Measurements from ENCODE around the gene NWD2. TPM values are rescaled to one million over a fixed set of nuclear protein-coding genes. Genes with fewer than 3 reads are reported as not detected.
A peak's percentile ranks its signal among the peaks of the same experiment; 100 is the strongest.

The NWD2 gene
- total and polyA plus RNA-seq, 2 donors (not counting 1 experiment from before 2014, with no cell fraction given): not detected

DNA sequence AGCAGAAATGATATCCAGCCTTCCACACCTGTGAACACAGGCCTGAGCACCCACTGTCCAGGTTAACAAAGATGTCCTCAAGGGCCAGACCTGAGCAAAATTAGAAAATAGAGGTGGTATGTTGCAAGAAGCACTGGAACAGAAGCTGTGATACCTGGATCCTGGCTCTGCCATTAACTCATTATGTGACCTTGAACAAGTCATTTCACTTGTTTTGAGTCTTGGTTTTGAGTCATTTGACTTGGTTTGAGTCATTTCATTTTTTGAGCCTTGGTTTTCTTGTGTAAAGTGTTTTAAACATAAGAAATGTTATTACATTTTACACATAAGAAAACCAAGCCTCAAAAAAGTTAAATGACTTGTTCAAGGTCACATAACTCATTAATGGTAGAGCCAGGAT lies 2.9 kb upstream of the NWD2 start:
- TF ChIP-seq, protein P1, sequence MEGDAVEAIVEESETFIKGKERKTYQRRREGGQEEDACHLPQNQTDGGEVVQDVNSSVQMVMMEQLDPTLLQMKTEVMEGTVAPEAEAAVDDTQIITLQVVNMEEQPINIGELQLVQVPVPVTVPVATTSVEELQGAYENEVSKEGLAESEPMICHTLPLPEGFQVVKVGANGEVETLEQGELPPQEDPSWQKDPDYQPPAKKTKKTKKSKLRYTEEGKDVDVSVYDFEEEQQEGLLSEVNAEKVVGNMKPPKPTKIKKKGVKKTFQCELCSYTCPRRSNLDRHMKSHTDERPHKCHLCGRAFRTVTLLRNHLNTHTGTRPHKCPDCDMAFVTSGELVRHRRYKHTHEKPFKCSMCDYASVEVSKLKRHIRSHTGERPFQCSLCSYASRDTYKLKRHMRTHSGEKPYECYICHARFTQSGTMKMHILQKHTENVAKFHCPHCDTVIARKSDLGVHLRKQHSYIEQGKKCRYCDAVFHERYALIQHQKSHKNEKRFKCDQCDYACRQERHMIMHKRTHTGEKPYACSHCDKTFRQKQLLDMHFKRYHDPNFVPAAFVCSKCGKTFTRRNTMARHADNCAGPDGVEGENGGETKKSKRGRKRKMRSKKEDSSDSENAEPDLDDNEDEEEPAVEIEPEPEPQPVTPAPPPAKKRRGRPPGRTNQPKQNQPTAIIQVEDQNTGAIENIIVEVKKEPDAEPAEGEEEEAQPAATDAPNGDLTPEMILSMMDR (conservative IDR thresholded peaks at IDR 0.05 in 1 of 2, IDR thresholded peaks at IDR 0.05 in 1 of 2; ENCODE audit: low read depth in 1 of 2, low read length in 2 of 2): no peak
- TF ChIP-seq EZH2 (IDR thresholded peaks at IDR 0.05; ENCODE audit: low read length, missing control alignments): no peak
- no peak overlapping the region for H2AFZ ChIP-seq (ENCODE audit: low read length)
- H3K4me1 ChIP-seq (ENCODE audit: control insufficient read depth, extremely low read depth, insufficient read depth, low read length): no peaks in the 10 kb centered on the region
- H4K20me1 ChIP-seq (ENCODE audit: control insufficient read depth, extremely low read depth, insufficient read depth, low read length): no peaks in the 10 kb centered on the region
- H3K27me3 ChIP-seq (ENCODE audit: control insufficient read depth, insufficient read depth, low read length): no peaks in the 10 kb centered on the region
- H3K9ac ChIP-seq (ENCODE audit: insufficient read depth, low read length): no peak overlapping the region
- no peaks in the 10 kb centered on the region for H3K79me2 ChIP-seq (ENCODE audit: control insufficient read depth, insufficient read depth, low read length)
- no peaks in the 10 kb centered on the region for H3K36me3 ChIP-seq (ENCODE audit: control insufficient read depth, insufficient read depth, low read length)
- no peaks in the 10 kb centered on the region for H3K9me3 ChIP-seq (ENCODE audit: control insufficient read depth, insufficient read depth, low read depth, low read length)
- H3K4me3 ChIP-seq (replicated peaks in 1 of 4; ENCODE audit: control extremely low read depth in 1 of 4, insufficient read depth in 1 of 4, low read depth in 3 of 4, low read length in 4 of 4): no peak overlapping the region
- DNase-seq (ENCODE audit: low read depth in 2 of 2): no peak
- no peak overlapping the region for H3K4me2 ChIP-seq (ENCODE audit: extremely low read depth, insufficient read depth, low read length)
- no peak overlapping the region for H3K27ac ChIP-seq (ENCODE audit: insufficient read depth, low read length)

DNA sequence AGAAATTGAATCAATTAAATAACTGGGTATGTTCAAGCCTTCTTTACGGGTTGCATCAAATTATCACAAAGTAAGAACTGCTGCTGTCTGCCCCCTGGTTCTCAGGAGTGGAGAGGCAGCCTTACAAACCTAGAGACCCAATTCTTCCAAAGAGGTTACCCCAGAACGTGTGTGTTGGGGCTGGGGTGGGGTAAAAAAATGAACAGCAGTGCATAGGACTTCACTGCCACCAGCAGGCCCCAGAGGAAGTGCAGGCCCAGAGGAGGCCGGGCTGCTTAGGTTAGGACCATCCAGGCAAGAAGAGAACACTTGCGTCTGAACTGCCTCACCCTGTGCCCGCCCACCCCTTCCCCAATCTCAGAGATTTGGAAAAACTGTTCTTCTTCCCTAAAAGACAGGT lies 1.5 kb upstream of the NWD2 start:
- no peaks in the 10 kb centered on the region for H3K27me3 ChIP-seq (ENCODE audit: control insufficient read depth, insufficient read depth, low read length)
- no peaks in the 10 kb centered on the region for H3K9me3 ChIP-seq (ENCODE audit: control insufficient read depth, insufficient read depth, low read depth, low read length)
- H3K9ac ChIP-seq (ENCODE audit: insufficient read depth, low read length): no peak overlapping the region
- H3K36me3 ChIP-seq (ENCODE audit: control insufficient read depth, insufficient read depth, low read length): no peaks in the 10 kb centered on the region
- H3K4me2 ChIP-seq (ENCODE audit: extremely low read depth, insufficient read depth, low read length): no peak overlapping the region
- no peaks in the 10 kb centered on the region for H4K20me1 ChIP-seq (ENCODE audit: control insufficient read depth, extremely low read depth, insufficient read depth, low read length)
- no peaks in the 10 kb centered on the region for H3K79me2 ChIP-seq (ENCODE audit: control insufficient read depth, insufficient read depth, low read length)
- DNase-seq (ENCODE audit: low read depth in 2 of 2): no peak
- H3K27ac ChIP-seq (ENCODE audit: insufficient read depth, low read length): no peak overlapping the region
- H3K4me3 ChIP-seq (replicated peaks in 1 of 4; ENCODE audit: control extremely low read depth in 1 of 4, insufficient read depth in 1 of 4, low read depth in 3 of 4, low read length in 4 of 4): no peak overlapping the region
- no peaks in the 10 kb centered on the region for H3K4me1 ChIP-seq (ENCODE audit: control insufficient read depth, extremely low read depth, insufficient read depth, low read length)
- no peak for TF ChIP-seq EZH2 (IDR thresholded peaks at IDR 0.05; ENCODE audit: low read length, missing control alignments)
- TF ChIP-seq, protein P1 (conservative IDR thresholded peaks at IDR 0.05 in 1 of 2, IDR thresholded peaks at IDR 0.05 in 1 of 2; ENCODE audit: low read depth in 1 of 2, low read length in 2 of 2): no peak
- no peak overlapping the region for H2AFZ ChIP-seq (ENCODE audit: low read length)

DNA sequence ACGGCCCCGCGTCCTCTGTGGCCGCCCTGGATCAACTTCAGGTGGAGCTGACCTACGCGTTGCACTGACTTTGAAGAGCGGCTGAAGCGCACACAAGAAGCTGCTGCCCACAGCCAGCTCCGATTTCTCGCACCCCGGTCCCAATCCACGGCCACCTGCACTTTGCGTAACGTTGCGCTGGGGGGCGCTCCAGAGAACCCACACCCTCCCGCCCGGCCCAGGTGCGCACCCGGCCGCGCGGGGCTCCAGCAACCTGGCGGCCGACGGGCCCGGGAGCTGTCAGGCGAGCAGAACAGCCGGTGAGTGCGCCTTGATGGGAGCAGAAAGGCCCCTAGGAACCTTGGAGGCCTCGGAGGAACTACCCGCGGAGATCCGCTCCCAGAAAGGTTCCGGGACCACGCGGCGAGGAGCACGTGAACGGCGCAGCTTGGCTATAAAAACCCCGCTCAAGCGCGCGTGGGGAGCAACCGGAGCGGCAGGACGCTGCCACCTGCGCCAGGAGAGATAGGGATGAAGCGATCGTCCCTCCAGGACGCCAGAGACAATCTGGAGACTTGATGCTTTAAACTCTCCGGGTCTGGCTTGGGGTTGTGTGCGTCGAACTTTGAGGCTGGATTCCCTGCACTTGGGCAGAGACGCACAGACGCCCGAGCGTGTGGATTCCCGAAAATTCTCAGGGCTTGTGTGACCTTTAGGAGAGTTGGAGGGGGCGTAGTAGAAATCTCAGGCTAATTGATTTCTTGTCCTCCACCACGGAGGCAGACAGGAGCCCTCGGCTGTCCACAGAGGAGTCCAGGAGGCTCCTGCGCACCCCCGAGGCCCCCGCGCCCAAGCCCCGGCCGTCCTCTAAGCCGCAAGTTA lies 591 bp upstream of the NWD2 start:
- H3K79me2 ChIP-seq (ENCODE audit: control insufficient read depth, insufficient read depth, low read length): no peaks in the 10 kb centered on the region
- H3K27me3 ChIP-seq (ENCODE audit: control insufficient read depth, insufficient read depth, low read length): no peaks in the 10 kb centered on the region
- H2AFZ ChIP-seq (ENCODE audit: low read length): no peak overlapping the region
- no peaks in the 10 kb centered on the region for H3K9me3 ChIP-seq (ENCODE audit: control insufficient read depth, insufficient read depth, low read depth, low read length)
- no peak overlapping the region for H3K4me2 ChIP-seq (ENCODE audit: extremely low read depth, insufficient read depth, low read length)
- H3K4me3 ChIP-seq (replicated peaks in 1 of 4; ENCODE audit: control extremely low read depth in 1 of 4, insufficient read depth in 1 of 4, low read depth in 3 of 4, low read length in 4 of 4): no peak overlapping the region
- no peaks in the 10 kb centered on the region for H3K36me3 ChIP-seq (ENCODE audit: control insufficient read depth, insufficient read depth, low read length)
- no peak overlapping the region for H3K27ac ChIP-seq (ENCODE audit: insufficient read depth, low read length)
- TF ChIP-seq, protein P1 (conservative IDR thresholded peaks at IDR 0.05 in 1 of 2, IDR thresholded peaks at IDR 0.05 in 1 of 2; ENCODE audit: low read depth in 1 of 2, low read length in 2 of 2): no peak
- TF ChIP-seq EZH2 (IDR thresholded peaks at IDR 0.05; ENCODE audit: low read length, missing control alignments): no peak
- no peak overlapping the region for H3K9ac ChIP-seq (ENCODE audit: insufficient read depth, low read length)
- peak in 1 of 2 donors; percentile 0 for DNase-seq (ENCODE audit: low read depth in 2 of 2)
- no peaks in the 10 kb centered on the region for H3K4me1 ChIP-seq (ENCODE audit: control insufficient read depth, extremely low read depth, insufficient read depth, low read length)
- H4K20me1 ChIP-seq (ENCODE audit: control insufficient read depth, extremely low read depth, insufficient read depth, low read length): no peaks in the 10 kb centered on the region

Data from fibroblast of lung (primary cell).